DMS53 (cell line): ENCODE results near the gene ZRANB1.

Experiments
- DNase-seq: peaks from one replicate; lab custom pipeline; 2025; lab: John Stamatoyannopoulos, UW

ZRANB1 gene

DNA sequence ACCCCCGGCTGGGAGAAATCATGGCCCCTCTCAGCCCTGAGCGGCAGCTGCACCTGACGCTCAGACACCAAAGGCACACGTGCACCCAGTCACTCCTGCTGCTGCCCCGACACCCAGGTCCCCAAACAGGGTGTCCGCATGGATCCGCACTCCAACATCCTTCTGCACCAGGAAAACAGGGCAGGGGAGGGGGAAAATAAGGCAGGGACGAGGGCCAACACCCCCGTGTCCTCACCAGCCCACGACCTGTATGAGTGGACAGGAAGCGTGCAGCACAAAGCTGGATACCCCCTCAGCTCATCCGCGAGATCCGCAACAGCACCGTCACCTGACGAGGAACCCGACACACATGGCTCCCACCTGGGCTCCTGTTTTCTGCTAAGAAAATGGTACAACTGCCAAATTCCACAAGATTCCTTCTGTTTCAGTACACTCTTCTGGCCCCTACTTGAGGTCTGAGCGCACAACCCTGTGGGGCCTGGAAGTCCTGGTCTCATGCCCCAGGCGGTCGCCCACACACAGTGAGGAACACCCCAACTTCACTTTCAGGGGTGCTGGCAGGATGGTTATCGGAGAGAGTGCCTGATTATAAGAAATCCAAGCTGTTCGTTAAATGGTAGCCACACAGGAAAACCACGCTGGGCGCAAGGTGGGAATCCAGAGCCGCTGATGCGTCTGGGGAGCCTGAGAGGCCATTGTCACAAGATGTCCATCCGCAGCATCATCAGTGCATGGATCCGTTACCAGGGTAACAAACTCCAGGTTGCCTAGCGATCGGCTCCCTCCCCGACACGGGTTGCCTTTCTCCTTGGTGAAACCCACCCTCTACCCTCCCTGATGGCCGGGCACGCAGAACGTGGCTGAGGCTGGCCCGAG lies 63.6 kb downstream of the ZRANB1 start:
- no peak for DNase-seq

- no peak for DNase-seq
Measured at GRCh38 chr10:125006188-125006680, 64.3 kb downstream of the ZRANB1 start.

- DNase-seq = no peak
Measured at GRCh38 chr10:125006921-125007426, 65.1 kb downstream of the ZRANB1 start.

GRCh38 chr10:125007436-125007835 lies 65.5 kb downstream of the ZRANB1 start:
- DNase-seq = no peak

- no peak for DNase-seq
Measured at GRCh38 chr10:125008689-125009638, 67.0 kb downstream of the ZRANB1 start.

GRCh38 chr10:125009661-125010161 lies 67.8 kb downstream of the ZRANB1 start:
- DNase-seq = no peak

- no peak for DNase-seq
Measured at GRCh38 chr10:125010362-125010761, 68.4 kb downstream of the ZRANB1 start.

- DNase-seq = no peak
Measured at GRCh38 chr10:125011171-125011925, 69.4 kb downstream of the ZRANB1 start.

GRCh38 chr10:125011926-125012705 lies 70.2 kb downstream of the ZRANB1 start:
- no peak for DNase-seq

DNA sequence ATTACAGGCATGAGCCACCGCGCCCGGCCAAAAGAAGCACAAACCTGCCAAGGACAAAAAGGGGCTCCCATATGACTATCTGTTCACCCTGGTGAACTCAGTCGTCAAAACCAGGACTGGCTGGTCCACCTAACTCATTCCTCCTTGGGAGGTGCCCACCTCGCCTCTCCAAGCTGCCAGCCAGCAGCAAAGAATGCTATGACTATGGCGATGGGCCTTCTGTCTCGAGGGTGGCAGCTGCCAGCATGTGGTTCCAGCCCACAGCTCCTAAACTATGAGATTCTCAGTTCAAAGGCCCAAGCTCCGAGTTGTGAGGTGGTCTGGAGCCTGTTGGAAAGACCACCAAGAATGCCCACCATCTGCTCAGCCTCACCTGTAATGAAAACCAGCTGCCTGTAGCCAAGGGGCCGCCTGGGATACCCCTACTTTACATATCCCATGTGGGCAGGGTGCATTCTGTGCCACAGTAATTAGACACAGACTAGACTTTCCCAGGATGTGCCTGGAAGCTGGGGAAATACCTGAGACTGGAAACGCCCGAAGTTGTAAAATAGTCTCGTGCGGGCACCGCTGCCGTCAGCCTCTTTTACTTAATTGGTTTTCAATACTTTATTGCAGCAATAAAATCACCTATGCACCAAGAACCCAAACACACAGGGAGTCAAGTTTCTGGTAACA lies 71.1 kb downstream of the ZRANB1 start:
- no peak for DNase-seq

- no peak for DNase-seq
Measured at GRCh38 chr10:125013529-125013872, 71.6 kb downstream of the ZRANB1 start.

- DNase-seq = no peak
Measured at GRCh38 chr10:125014086-125014830, 72.3 kb downstream of the ZRANB1 start.

DNA sequence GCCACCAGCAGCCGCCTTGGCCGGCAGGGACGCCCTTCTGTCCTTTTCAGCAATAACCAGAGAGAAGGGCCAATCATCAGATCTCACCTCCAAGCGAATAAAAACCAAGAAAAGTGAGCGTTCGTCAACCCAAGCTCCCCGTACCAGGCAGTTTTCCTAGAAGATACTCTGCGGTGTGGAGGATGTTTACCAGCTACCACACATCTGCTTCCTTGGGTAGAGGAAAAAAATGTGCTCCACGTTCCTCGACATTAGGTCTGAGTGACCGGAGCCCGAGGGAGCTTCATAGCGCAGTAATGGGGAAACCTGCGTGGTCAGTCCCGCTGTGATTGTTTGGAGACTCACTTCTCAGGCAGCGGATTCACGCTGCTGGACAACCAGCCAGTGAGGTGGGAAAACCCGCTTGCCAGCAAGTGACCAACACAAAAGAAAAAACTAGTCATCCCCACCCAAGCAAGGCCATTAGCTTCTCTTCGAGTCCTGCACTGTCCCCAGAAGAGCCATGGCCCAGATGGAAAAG lies 73.0 kb downstream of the ZRANB1 start:
- DNase-seq = no peak

DNA sequence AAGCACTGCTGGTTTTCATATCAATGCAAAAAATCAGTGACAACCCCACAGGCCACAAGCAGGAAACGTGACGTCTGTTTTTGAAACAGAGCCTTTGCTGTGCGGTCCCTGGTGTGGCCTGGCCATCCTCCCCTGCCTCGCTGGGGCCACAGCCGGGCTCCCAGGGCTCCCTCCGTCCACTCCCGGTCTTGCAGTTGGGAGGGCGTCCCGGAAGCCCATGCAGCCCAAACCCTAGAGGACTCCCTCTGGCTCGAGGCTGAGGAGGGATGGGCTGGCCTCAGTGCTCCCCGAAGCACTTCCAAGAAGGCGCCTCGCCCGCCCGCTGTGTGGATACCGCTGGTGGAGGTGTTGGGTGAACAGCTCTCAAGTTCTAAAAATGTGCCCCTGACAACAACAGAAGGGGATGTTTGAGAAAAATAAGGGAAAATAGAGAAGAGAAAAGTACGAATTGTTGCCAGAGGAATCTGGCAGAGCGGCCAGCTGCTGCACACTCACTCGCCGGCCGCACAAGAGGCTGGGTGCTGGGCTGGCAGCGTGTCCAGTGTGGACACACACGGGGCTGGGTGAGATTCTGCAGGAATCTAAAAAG lies 73.5 kb downstream of the ZRANB1 start:
- DNase-seq = no peak

- DNase-seq = no peak
Measured at GRCh38 chr10:125016123-125016522, 74.2 kb downstream of the ZRANB1 start.

DNA sequence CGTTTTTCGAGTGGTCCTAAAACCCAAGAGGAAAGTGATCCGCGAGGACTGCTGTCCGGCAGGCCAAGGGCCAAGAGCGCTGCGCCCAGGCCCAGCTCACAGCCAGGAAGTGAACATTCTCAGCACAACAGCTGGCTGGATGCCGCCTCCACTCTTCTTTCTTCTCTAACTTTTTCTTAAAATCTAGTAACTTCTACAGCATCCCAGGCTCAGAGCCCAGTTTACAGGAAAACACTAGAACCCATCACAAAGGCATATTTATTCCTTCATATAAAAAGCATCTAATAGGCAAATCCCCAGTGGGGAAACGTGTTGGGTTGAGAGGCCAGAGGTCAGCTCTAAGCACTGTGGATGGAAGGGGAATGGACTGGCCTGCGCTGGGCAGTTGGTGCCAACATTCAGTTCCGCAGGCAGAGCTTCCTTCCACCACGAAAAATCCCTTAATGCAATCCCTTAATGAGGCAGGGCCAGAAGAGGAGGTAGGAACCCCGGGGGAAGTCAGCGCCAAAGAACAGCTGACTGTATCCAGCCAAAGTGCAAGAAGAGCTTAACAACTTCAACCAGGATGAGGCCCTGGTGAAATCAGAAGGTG lies 74.8 kb downstream of the ZRANB1 start:
- no peak for DNase-seq

DNA sequence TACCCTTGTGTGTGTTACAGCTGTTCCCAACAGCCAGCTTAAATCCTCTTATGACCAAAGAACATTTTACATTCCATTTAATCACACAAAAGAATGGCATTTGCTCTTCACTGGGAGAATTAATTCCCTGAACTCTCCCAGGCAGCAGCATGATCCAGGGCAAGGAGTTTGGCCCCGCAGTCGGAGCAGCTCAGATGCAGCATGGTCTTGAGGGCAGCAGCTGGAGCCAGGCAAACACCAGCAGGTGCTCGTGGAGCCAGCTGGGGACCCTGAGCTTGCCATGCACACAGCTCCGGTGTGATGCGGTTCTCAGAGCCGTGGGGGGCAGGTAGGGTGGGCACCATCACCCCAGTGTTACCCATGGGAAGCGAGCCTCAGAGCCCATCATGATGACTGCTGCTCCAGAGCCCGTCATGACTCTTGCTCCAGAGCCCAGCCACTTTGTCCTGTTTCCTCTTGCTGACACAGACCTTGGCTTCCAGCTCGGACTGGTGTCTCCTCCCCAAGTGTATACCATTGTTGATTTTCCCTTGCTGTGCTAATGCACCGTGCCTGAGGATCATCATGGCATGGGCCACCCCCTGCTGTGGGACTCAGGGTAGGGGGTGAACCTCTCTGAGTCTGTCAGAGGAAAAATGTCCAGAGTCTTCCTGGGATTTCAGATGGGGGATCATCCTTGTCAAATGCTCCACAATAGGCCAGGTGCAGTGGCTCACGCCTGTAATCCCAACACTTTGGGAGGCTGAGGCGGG lies 75.8 kb downstream of the ZRANB1 start:
- peak; percentile 53 for DNase-seq
